GM23338 (cell line): ENCODE measurements around the gene TENT4A. TPM values are rescaled to one million over a fixed set of nuclear protein-coding genes. Genes with fewer than 3 reads are reported as not detected.

Experiments used
- ATAC-seq: fragments of 200-7000 bp; cut with Tn5 transposase; 3 replicates; pipeline ENCODE4 v1.9.1; 2020
- DNase-seq: peaks from one replicate; pipeline ENCODE4 v3.0.0-alpha.2; 2015; ENCODE audit warnings: low spot score
- H2AFZ ChIP-seq: fragments of 200-600 bp; sonication (generic); 2 replicates; pipeline ENCODE4 v1.8.0; 2016; ENCODE audit warnings: antibody characterized with exemption, mild to moderate bottlenecking, moderate library complexity
- H3F3A ChIP-seq: fragments of 200-600 bp; sonication (generic); replicated peaks from 2 replicates; pipeline ENCODE4 v1.8.0; 2017; ENCODE audit warnings: antibody characterized with exemption, mixed run types, low read depth
- H3K27ac ChIP-seq: fragments of 200-600 bp; sonication (generic); 2 replicates; pipeline ENCODE4 v1.6.1; 2016; ENCODE audit warnings: low read depth
- H3K27me3 ChIP-seq: fragments of 200-600 bp; sonication (generic); 2 replicates; pipeline ENCODE4 v1.8.0; 2016; ENCODE audit warnings: mild to moderate bottlenecking, mixed run types, moderate library complexity; ENCODE audit not compliant: insufficient read depth
- H3K36me3 ChIP-seq: fragments of 200-600 bp; sonication (generic); 2 replicates; pipeline ENCODE4 v1.8.0; 2016; ENCODE audit warnings: mild to moderate bottlenecking; ENCODE audit not compliant: insufficient read depth
- H3K4me1 ChIP-seq: fragments of 200-600 bp; sonication (generic); 2 replicates; pipeline ENCODE4 v1.8.0; 2016; ENCODE audit warnings: mild to moderate bottlenecking, moderate library complexity; ENCODE audit not compliant: insufficient read depth
- H3K4me2 ChIP-seq: fragments of 200-600 bp; sonication (generic); 2 replicates; pipeline ENCODE4 v1.7.1; 2017; ENCODE audit warnings: mixed run types
- H3K4me3 ChIP-seq: fragments of 200-600 bp; sonication (generic); 2 replicates; pipeline ENCODE4 v1.6.1; 2016; ENCODE audit warnings: mixed run types
- H3K79me2 ChIP-seq: fragments of 200-600 bp; sonication (generic); replicated peaks from 2 replicates; pipeline ENCODE4 v1.8.0; 2017; ENCODE audit warnings: mild to moderate bottlenecking; ENCODE audit not compliant: insufficient read depth
- H3K9me2 ChIP-seq: fragments of 200-600 bp; sonication (generic); 2 replicates; pipeline ENCODE4 v1.8.0; 2017; ENCODE audit not compliant: insufficient read depth
- H4K20me1 ChIP-seq: fragments of 200-600 bp; sonication (generic); replicated peaks from 2 replicates; pipeline ENCODE4 v1.8.0; 2017; ENCODE audit warnings: mild to moderate bottlenecking; ENCODE audit not compliant: insufficient read depth
- H3K27ac Mint-ChIP-seq: 2 replicates; pipeline ENCODE4 v1.8.0; 2020; ENCODE audit warnings: inconsistent platforms, mild to moderate bottlenecking, moderate library complexity, mixed read lengths
- H3K27me3 Mint-ChIP-seq: 3 replicates; pipeline ENCODE4 v1.8.0; 2022; ENCODE audit warnings: low read depth, mild to moderate bottlenecking, moderate library complexity, mixed read lengths, inconsistent platforms; ENCODE audit not compliant: insufficient read depth, poor library complexity
- H3K36me3 Mint-ChIP-seq: 3 replicates; pipeline ENCODE4 v1.8.0; 2021; ENCODE audit warnings: low read depth, mild to moderate bottlenecking, inconsistent platforms, moderate library complexity, mixed read lengths
- H3K4me1 Mint-ChIP-seq: 3 replicates; pipeline ENCODE4 v1.8.0; 2020; ENCODE audit warnings: mild to moderate bottlenecking, inconsistent platforms, mixed read lengths
- H3K4me3 Mint-ChIP-seq: 3 replicates; pipeline ENCODE4 v1.8.0; 2021; ENCODE audit warnings: moderate library complexity, mild to moderate bottlenecking, inconsistent platforms, mixed read lengths
- H3K9me3 Mint-ChIP-seq: 3 replicates; pipeline ENCODE4 v1.8.0; 2020; ENCODE audit warnings: moderate library complexity, mild to moderate bottlenecking, inconsistent platforms, mixed read lengths
- CREB1 ChIP-seq: fragments of 250-450 bp; sonication (Bioruptor Pico); IDR thresholded peaks from 2 replicates; pipeline ENCODE4 v1.5.0; 2020; ENCODE audit warnings: low read depth, mild to moderate bottlenecking, moderate library complexity
- EZH2phosphoT487 ChIP-seq: fragments of 200-600 bp; sonication (generic); IDR thresholded peaks from one replicate; pipeline ENCODE4 v1.8.1; 2018; ENCODE audit warnings: antibody characterized with exemption; ENCODE audit not compliant: unreplicated experiment
- JUNB ChIP-seq: IDR thresholded peaks from one replicate; pipeline ENCODE4 v1.6.1; 2016; ENCODE audit warnings: antibody characterized with exemption; ENCODE audit not compliant: unreplicated experiment
- POLR2AphosphoS5 ChIP-seq: IDR thresholded peaks from 2 replicates; pipeline ENCODE4 v1.6.1; 2016; ENCODE audit warnings: antibody characterized with exemption, low read depth
- STAT1 ChIP-seq: IDR thresholded peaks from one replicate; pipeline ENCODE4 v1.6.1; 2016; ENCODE audit warnings: antibody characterized with exemption; ENCODE audit not compliant: unreplicated experiment
- ZNF462 ChIP-seq: fragments of 250-450 bp; sonication (Bioruptor Pico); IDR thresholded peaks from 2 replicates; pipeline ENCODE4 v1.5.0; 2020; ENCODE audit warnings: mild to moderate bottlenecking, moderate library complexity
- polyA plus RNA-seq: library from polyadenylated mRNA; unstranded; fragments of >200 nt; fragmentation: Nextera tagmentation; extraction: Ambion mirVana; gene quantifications from 2 replicates; pipeline ENCODE4 v1.2.1, GENCODE V29; 2016
- total RNA-seq: library from RNA; depleted of rRNA; stranded (reverse); fragments of >200 nt; shearing (Covaris generic); gene quantifications from 2 replicates; pipeline ENCODE4 v1.2.3, GENCODE V29; 2014
- TF ChIP-seq, protein P1 (sequence below): IDR thresholded peaks from 2 replicates; pipeline ENCODE4 v1.6.1; 2016; ENCODE audit warnings: antibody characterized with exemption
- TF ChIP-seq, protein P2 (sequence below), 2 experiments: fragments of 200-600 bp in 1 of 2; sonication (generic) in 1 of 2; conservative IDR thresholded peaks; 2 replicates each; pipeline versions ENCODE4 v1.5.1 to v1.6.1; 2016 to 2017; ENCODE audit warnings: antibody characterized with exemption in 2 of 2, low read depth in 2 of 2, mild to moderate bottlenecking in 2 of 2, moderate library complexity in 1 of 2

Gene TENT4A
- total and polyA plus RNA-seq, 2 experiments from 2014 or later, result 5.3 to 24.0 TPM

- TF ChIP-seq ZNF462 (CRISPR knock-in tag), result no peak
- TF ChIP-seq POLR2AphosphoS5, result no peak
- no peak for TF ChIP-seq CREB1 (CRISPR knock-in tag)
- TF ChIP-seq STAT1, result no peak
Observed at GRCh38 chr5:6715758-6716628, 2.8 kb downstream of the TENT4A start (continued).

DNA sequence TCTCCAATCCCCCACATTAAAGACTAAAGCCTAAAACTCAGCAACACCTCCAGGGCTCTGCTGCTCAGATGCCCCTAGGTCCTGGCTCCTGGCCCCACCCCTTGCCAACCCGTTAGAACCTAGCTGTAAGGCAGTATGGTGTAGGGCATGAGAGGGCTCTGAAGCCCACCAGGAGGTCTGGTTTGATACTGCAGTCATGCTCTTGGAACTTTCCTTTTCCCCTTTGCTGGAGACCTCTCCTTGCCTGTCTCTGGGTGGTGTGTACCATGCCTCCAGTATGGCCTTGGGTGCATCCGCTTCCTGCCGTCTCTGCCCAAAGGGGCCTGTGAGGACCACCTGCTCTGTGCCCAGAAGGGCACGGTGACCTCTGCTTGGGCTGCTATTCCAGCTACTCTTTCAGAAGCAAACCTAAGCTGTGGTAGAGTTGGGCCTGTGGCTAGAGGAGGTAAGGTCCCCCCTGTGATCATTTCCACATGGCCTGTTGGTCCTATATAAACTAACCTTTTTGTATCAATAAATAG, 3.5 kb downstream of the TENT4A start:
- H2AFZ ChIP-seq, result no peak overlapping the region
- no peaks in the 10 kb centered on the region for H3K36me3 ChIP-seq
- peaks cover 48% of the 10 kb centered on the region for H4K20me1 ChIP-seq
- Mint-ChIP-seq H3K4me1 (peaks cover 64% of the 10 kb centered on the region), H3K9me3 (no peaks in the 10 kb centered on the region; the same call in 1 of the 3 replicates), H3K27ac (no peak overlapping the region), H3K36me3 (peaks cover 3% of the 10 kb centered on the region; the same call in 2 of the 3 replicates), H3K27me3 (peaks cover 10% of the 10 kb centered on the region), H3K4me3 (peak overlapping the region; percentile 83)
- no peak overlapping the region for H3K27ac ChIP-seq
- peaks cover 4% of the 10 kb centered on the region; the same call in 1 of the 2 replicates for H3K27me3 ChIP-seq
- H3K4me3 ChIP-seq, result peak overlapping the region; percentile 77; the same call in 1 of the 2 replicates
- H3K4me2 ChIP-seq, result 0 out of 2 replicates have a peak overlapping the region, but pooled peaks have one; percentile 92
- no peaks in the 10 kb centered on the region for H3K9me2 ChIP-seq
- H3F3A ChIP-seq, result 0 out of 2 replicates have a peak, but pooled peaks cover 4% of the 10 kb centered on the region
- H3K4me1 ChIP-seq, result peaks cover 33% of the 10 kb centered on the region
- peaks cover 71% of the 10 kb centered on the region for H3K79me2 ChIP-seq
- DNase-seq (no peak), ATAC-seq (no peak)
- TF ChIP-seq POLR2AphosphoS5 (no peak), EZH2phosphoT487 (no peak), JUNB (no peak)
- TF ChIP-seq, protein P1, sequence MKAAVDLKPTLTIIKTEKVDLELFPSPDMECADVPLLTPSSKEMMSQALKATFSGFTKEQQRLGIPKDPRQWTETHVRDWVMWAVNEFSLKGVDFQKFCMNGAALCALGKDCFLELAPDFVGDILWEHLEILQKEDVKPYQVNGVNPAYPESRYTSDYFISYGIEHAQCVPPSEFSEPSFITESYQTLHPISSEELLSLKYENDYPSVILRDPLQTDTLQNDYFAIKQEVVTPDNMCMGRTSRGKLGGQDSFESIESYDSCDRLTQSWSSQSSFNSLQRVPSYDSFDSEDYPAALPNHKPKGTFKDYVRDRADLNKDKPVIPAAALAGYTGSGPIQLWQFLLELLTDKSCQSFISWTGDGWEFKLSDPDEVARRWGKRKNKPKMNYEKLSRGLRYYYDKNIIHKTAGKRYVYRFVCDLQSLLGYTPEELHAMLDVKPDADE, result no peak
- TF ChIP-seq, protein P2, sequence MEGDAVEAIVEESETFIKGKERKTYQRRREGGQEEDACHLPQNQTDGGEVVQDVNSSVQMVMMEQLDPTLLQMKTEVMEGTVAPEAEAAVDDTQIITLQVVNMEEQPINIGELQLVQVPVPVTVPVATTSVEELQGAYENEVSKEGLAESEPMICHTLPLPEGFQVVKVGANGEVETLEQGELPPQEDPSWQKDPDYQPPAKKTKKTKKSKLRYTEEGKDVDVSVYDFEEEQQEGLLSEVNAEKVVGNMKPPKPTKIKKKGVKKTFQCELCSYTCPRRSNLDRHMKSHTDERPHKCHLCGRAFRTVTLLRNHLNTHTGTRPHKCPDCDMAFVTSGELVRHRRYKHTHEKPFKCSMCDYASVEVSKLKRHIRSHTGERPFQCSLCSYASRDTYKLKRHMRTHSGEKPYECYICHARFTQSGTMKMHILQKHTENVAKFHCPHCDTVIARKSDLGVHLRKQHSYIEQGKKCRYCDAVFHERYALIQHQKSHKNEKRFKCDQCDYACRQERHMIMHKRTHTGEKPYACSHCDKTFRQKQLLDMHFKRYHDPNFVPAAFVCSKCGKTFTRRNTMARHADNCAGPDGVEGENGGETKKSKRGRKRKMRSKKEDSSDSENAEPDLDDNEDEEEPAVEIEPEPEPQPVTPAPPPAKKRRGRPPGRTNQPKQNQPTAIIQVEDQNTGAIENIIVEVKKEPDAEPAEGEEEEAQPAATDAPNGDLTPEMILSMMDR (conservative IDR thresholded peaks at IDR 0.05; ENCODE audit: low read depth in 2 of 2), result no peak
